ENCODE results near the gene MALSU1. TPM values are rescaled to one million over a fixed set of nuclear protein-coding genes. Genes with fewer than 3 reads are reported as not detected.

The MALSU1 gene
- total and polyA plus RNA-seq, 5 donors from 2014 or later, result 34.3 to 86.2 (median 78.5) TPM

DNA sequence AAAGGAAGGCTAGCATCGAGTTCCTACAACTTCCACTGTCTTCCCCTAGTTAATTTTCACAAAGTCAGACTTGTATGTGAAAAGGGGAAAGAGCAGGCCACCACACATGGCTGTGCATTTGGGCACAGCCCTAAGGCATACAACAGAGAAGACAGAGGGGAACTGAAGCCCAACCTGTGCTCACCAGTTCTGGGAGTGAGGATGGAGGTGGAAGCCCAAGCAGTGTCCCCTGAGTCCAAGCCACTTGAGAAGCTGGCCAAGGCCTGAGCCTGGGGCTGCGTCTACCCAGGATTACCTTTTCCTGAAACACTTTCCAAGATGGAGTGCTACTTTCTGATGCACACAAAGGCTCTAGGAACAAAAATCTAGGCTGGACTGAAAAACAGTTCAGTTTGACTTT, 32.2 kb upstream of the MALSU1 start:
- no peak overlapping the region for H3K4me3 ChIP-seq (ENCODE audit: low read depth, low read length)
- Mint-ChIP-seq H3K4me3 (no peak overlapping the region), H3K36me3 (no peaks in the 10 kb centered on the region), H3K4me1 (no peaks in the 10 kb centered on the region), H3K27ac (no peak overlapping the region), H3K9me3 (no peaks in the 10 kb centered on the region), H3K27me3 (peaks cover 6% of the 10 kb centered on the region)
- ATAC-seq (ENCODE audit: low read depth in 2 of 2) (no peak), DNase-seq (no peak)
- no peaks in the 10 kb centered on the region for H3K4me1 ChIP-seq (ENCODE audit: control insufficient read depth, insufficient read depth, low read length, poor library complexity, severe bottlenecking)
- H3K36me3 ChIP-seq (ENCODE audit: control insufficient read depth, insufficient read depth, low read length), result no peaks in the 10 kb centered on the region
- no peak overlapping the region for H3K27ac ChIP-seq (ENCODE audit: insufficient read depth, low read length, poor library complexity, severe bottlenecking)
- no peaks in the 10 kb centered on the region for H3K27me3 ChIP-seq (ENCODE audit: control insufficient read depth, insufficient read depth, low read length)
- no peaks in the 10 kb centered on the region for H3K9me3 ChIP-seq (ENCODE audit: control insufficient read depth in 2 of 2, low read length in 2 of 2)

- no peak for DNase-seq
- H3K4me1 ChIP-seq (ENCODE audit: control insufficient read depth, insufficient read depth, low read length, poor library complexity, severe bottlenecking), result no peaks in the 10 kb centered on the region
- Mint-ChIP-seq H3K4me3 (no peak overlapping the region), H3K4me1 (peaks cover 0 to 3% (median 0%) of the 10 kb centered on the region in 4 donors), H3K27ac (no peak overlapping the region), H3K9me3 (no peaks in the 10 kb centered on the region), H3K36me3 (no peaks in the 10 kb centered on the region), H3K27me3 (peaks cover 10% of the 10 kb centered on the region)
- ATAC-seq (ENCODE audit: low read depth in 2 of 2), result no peak
- H3K9me3 ChIP-seq (ENCODE audit: control insufficient read depth in 2 of 2, low read length in 2 of 2), result no peaks in the 10 kb centered on the region
- H3K4me3 ChIP-seq (ENCODE audit: low read depth, low read length), result no peak overlapping the region
- H3K27ac ChIP-seq (ENCODE audit: insufficient read depth, low read length, poor library complexity, severe bottlenecking), result no peak overlapping the region
- no peaks in the 10 kb centered on the region for H3K36me3 ChIP-seq (ENCODE audit: control insufficient read depth, insufficient read depth, low read length)
- H3K27me3 ChIP-seq (ENCODE audit: control insufficient read depth, insufficient read depth, low read length), result no peaks in the 10 kb centered on the region
These were observed 31.8 kb upstream of the MALSU1 start for GRCh38 chr7:23267357-23267756.

DNA sequence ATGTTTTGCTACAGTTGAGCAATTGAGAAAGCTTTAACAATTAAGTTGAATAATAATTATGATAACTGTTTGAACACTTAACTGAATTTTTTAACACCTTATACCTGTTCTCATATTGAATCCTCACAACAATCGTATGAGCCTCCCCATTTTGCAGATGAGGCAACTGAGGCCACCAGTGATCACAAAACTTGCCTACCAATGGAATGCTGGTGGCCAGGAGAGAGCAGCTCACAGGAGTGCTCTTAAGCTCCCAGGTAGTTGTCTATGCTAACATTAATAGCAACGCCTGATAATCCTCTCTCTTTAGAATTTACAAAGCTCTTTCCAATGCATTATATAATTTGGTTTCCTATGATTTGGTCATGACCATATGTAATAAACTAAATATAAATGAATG, 31.0 kb upstream of the MALSU1 start:
- H3K9me3 Mint-ChIP-seq, result no peaks in the 10 kb centered on the region
- no peak for ATAC-seq (ENCODE audit: low read depth in 2 of 2)
- no peak overlapping the region for H3K4me3 Mint-ChIP-seq
- Histone ChIP-seq H3K36me3 (ENCODE audit: control insufficient read depth, insufficient read depth, low read length) (no peaks in the 10 kb centered on the region), H3K9me3 (ENCODE audit: control insufficient read depth in 2 of 2, low read length in 2 of 2) (no peaks in the 10 kb centered on the region), H3K27ac (ENCODE audit: insufficient read depth, low read length, poor library complexity, severe bottlenecking) (no peak overlapping the region), H3K4me3 (ENCODE audit: low read depth, low read length) (no peak overlapping the region), H3K27me3 (ENCODE audit: control insufficient read depth, insufficient read depth, low read length) (no peaks in the 10 kb centered on the region), H3K4me1 (ENCODE audit: control insufficient read depth, insufficient read depth, low read length, poor library complexity, severe bottlenecking) (no peaks in the 10 kb centered on the region)
- no peak overlapping the region for H3K27ac Mint-ChIP-seq
- DNase-seq, result no peak
- H3K27me3 Mint-ChIP-seq, result peaks cover 14% of the 10 kb centered on the region
- H3K4me1 Mint-ChIP-seq, result peaks cover 3 to 8% (median 4%) of the 10 kb centered on the region in 4 donors
- no peaks in the 10 kb centered on the region for H3K36me3 Mint-ChIP-seq

- no peak overlapping the region for H3K4me3 Mint-ChIP-seq
- no peaks in the 10 kb centered on the region for H3K36me3 ChIP-seq (ENCODE audit: control insufficient read depth, insufficient read depth, low read length)
- DNase-seq (no peak), ATAC-seq (ENCODE audit: low read depth in 2 of 2) (no peak)
- no peaks in the 10 kb centered on the region for H3K9me3 Mint-ChIP-seq
- peaks cover 7 to 12% (median 8%) of the 10 kb centered on the region in 4 donors for H3K4me1 Mint-ChIP-seq
- H3K9me3 ChIP-seq (ENCODE audit: control insufficient read depth in 2 of 2, low read length in 2 of 2), result no peaks in the 10 kb centered on the region
- no peaks in the 10 kb centered on the region for H3K36me3 Mint-ChIP-seq
- H3K27me3 ChIP-seq (ENCODE audit: control insufficient read depth, insufficient read depth, low read length), result no peaks in the 10 kb centered on the region
- H3K27me3 Mint-ChIP-seq, result peaks cover 19% of the 10 kb centered on the region
- H3K27ac Mint-ChIP-seq, result no peak overlapping the region
- no peak overlapping the region for H3K4me3 ChIP-seq (ENCODE audit: low read depth, low read length)
- no peaks in the 10 kb centered on the region for H3K4me1 ChIP-seq (ENCODE audit: control insufficient read depth, insufficient read depth, low read length, poor library complexity, severe bottlenecking)
- H3K27ac ChIP-seq (ENCODE audit: insufficient read depth, low read length, poor library complexity, severe bottlenecking), result no peak overlapping the region
These were observed 30.4 kb upstream of the MALSU1 start for GRCh38 chr7:23268746-23269145.

- H3K9me3 Mint-ChIP-seq, result no peaks in the 10 kb centered on the region
- Histone ChIP-seq H3K27ac (ENCODE audit: insufficient read depth, low read length, poor library complexity, severe bottlenecking) (no peak overlapping the region), H3K27me3 (ENCODE audit: control insufficient read depth, insufficient read depth, low read length) (no peaks in the 10 kb centered on the region), H3K4me3 (ENCODE audit: low read depth, low read length) (no peak overlapping the region), H3K4me1 (ENCODE audit: control insufficient read depth, insufficient read depth, low read length, poor library complexity, severe bottlenecking) (no peaks in the 10 kb centered on the region), H3K9me3 (ENCODE audit: control insufficient read depth in 2 of 2, low read length in 2 of 2) (no peaks in the 10 kb centered on the region), H3K36me3 (ENCODE audit: control insufficient read depth, insufficient read depth, low read length) (no peaks in the 10 kb centered on the region)
- DNase-seq, result no peak
- H3K27ac Mint-ChIP-seq, result peak overlapping the region in 1 of 3 donors; percentile 50
- H3K4me3 Mint-ChIP-seq, result peak overlapping the region in 1 of 4 donors; percentile 18
- peaks cover 23% of the 10 kb centered on the region for H3K27me3 Mint-ChIP-seq
- ATAC-seq (ENCODE audit: low read depth in 2 of 2), result no peak
- peaks cover 7 to 12% (median 11%) of the 10 kb centered on the region in 4 donors for H3K4me1 Mint-ChIP-seq
- H3K36me3 Mint-ChIP-seq, result no peaks in the 10 kb centered on the region
These were observed 26.9 kb upstream of the MALSU1 start for GRCh38 chr7:23272275-23272674.

- Mint-ChIP-seq H3K4me3 (peak overlapping the region in 2 of 4 donors; percentile 52 to 70), H3K27ac (peak overlapping the region in 1 of 3 donors; percentile 28), H3K9me3 (no peaks in the 10 kb centered on the region), H3K36me3 (no peaks in the 10 kb centered on the region), H3K27me3 (peaks cover 23% of the 10 kb centered on the region), H3K4me1 (peaks cover 7 to 13% (median 12%) of the 10 kb centered on the region in 4 donors)
- H3K36me3 ChIP-seq (ENCODE audit: control insufficient read depth, insufficient read depth, low read length), result no peaks in the 10 kb centered on the region
- H3K27ac ChIP-seq (ENCODE audit: insufficient read depth, low read length, poor library complexity, severe bottlenecking), result no peak overlapping the region
- no peaks in the 10 kb centered on the region for H3K9me3 ChIP-seq (ENCODE audit: control insufficient read depth in 2 of 2, low read length in 2 of 2)
- peak; percentile 70 to 94 (median 81) for DNase-seq
- H3K4me1 ChIP-seq (ENCODE audit: control insufficient read depth, insufficient read depth, low read length, poor library complexity, severe bottlenecking), result no peaks in the 10 kb centered on the region
- peak; percentile 97 to 99 for ATAC-seq (ENCODE audit: low read depth in 2 of 2)
- H3K4me3 ChIP-seq (ENCODE audit: low read depth, low read length), result peak overlapping the region; percentile 50
- H3K27me3 ChIP-seq (ENCODE audit: control insufficient read depth, insufficient read depth, low read length), result no peaks in the 10 kb centered on the region
These were observed 26.0 kb upstream of the MALSU1 start for GRCh38 chr7:23273141-23273599.

GRCh38 chr7:23275912-23276311, 23.2 kb upstream of the MALSU1 start:
- H3K9me3 Mint-ChIP-seq, result no peaks in the 10 kb centered on the region

GRCh38 chr7:23276376-23276775, 22.8 kb upstream of the MALSU1 start:
- Mint-ChIP-seq H3K36me3 (no peaks in the 10 kb centered on the region), H3K4me3 (no peak overlapping the region), H3K9me3 (no peaks in the 10 kb centered on the region), H3K27me3 (peaks cover 25% of the 10 kb centered on the region), H3K4me1 (peaks cover 7 to 13% (median 12%) of the 10 kb centered on the region in 4 donors), H3K27ac (peak overlapping the region in 1 of 3 donors; percentile 54)
- Histone ChIP-seq H3K4me3 (ENCODE audit: low read depth, low read length) (no peak overlapping the region), H3K27me3 (ENCODE audit: control insufficient read depth, insufficient read depth, low read length) (no peaks in the 10 kb centered on the region), H3K9me3 (ENCODE audit: control insufficient read depth in 2 of 2, low read length in 2 of 2) (no peaks in the 10 kb centered on the region), H3K4me1 (ENCODE audit: control insufficient read depth, insufficient read depth, low read length, poor library complexity, severe bottlenecking) (no peaks in the 10 kb centered on the region), H3K27ac (ENCODE audit: insufficient read depth, low read length, poor library complexity, severe bottlenecking) (no peak overlapping the region), H3K36me3 (ENCODE audit: control insufficient read depth, insufficient read depth, low read length) (no peaks in the 10 kb centered on the region)
- ATAC-seq (ENCODE audit: low read depth in 2 of 2) (no peak), DNase-seq (peak in 1 of 3 donors; percentile 26)

More at GRCh38 chr7:23275912-23276311, 23.2 kb upstream of the MALSU1 start:
- Mint-ChIP-seq H3K4me3 (no peak overlapping the region), H3K4me1 (peaks cover 7 to 13% (median 12%) of the 10 kb centered on the region in 4 donors), H3K27me3 (peaks cover 28% of the 10 kb centered on the region), H3K27ac (peak overlapping the region in 1 of 3 donors; percentile 54), H3K36me3 (no peaks in the 10 kb centered on the region)
- no peak for DNase-seq
- Histone ChIP-seq H3K27me3 (ENCODE audit: control insufficient read depth, insufficient read depth, low read length) (no peaks in the 10 kb centered on the region), H3K27ac (ENCODE audit: insufficient read depth, low read length, poor library complexity, severe bottlenecking) (no peak overlapping the region), H3K9me3 (ENCODE audit: control insufficient read depth in 2 of 2, low read length in 2 of 2) (no peaks in the 10 kb centered on the region), H3K4me1 (ENCODE audit: control insufficient read depth, insufficient read depth, low read length, poor library complexity, severe bottlenecking) (no peaks in the 10 kb centered on the region), H3K4me3 (ENCODE audit: low read depth, low read length) (no peak overlapping the region), H3K36me3 (ENCODE audit: control insufficient read depth, insufficient read depth, low read length) (no peaks in the 10 kb centered on the region)
- ATAC-seq (ENCODE audit: low read depth in 2 of 2), result no peak
